NCI-H128 (cell line): ENCODE measurements around the gene BARX2.

Experiments
- DNase-seq: peaks from one replicate; lab custom pipeline; 2025; ENCODE audit not compliant: unreplicated experiment; lab: John Stamatoyannopoulos, UW

Gene BARX2

GRCh38 chr11:129435499-129436245 is 60.0 kb downstream of the BARX2 start:
- no peak for DNase-seq

- DNase-seq: no peak
Measured at GRCh38 chr11:129436573-129436972, 60.9 kb downstream of the BARX2 start.

GRCh38 chr11:129440028-129440713 is 64.5 kb downstream of the BARX2 start:
- DNase-seq: no peak

GRCh38 chr11:129442171-129442570 is 66.5 kb downstream of the BARX2 start:
- DNase-seq: no peak

- DNase-seq: no peak
Measured at GRCh38 chr11:129443276-129443675, 67.6 kb downstream of the BARX2 start.

GRCh38 chr11:129444274-129444673 is 68.6 kb downstream of the BARX2 start:
- no peak for DNase-seq

- DNase-seq: no peak
Measured at GRCh38 chr11:129445226-129445625, 69.6 kb downstream of the BARX2 start.

GRCh38 chr11:129446572-129446971 is 70.9 kb downstream of the BARX2 start:
- no peak for DNase-seq

GRCh38 chr11:129447654-129448239 is 72.1 kb downstream of the BARX2 start:
- no peak for DNase-seq

- DNase-seq: no peak
Measured at GRCh38 chr11:129451524-129451923, 75.9 kb downstream of the BARX2 start.

GRCh38 chr11:129453293-129453721 is 77.7 kb downstream of the BARX2 start:
- no peak for DNase-seq

- no peak for DNase-seq
Measured at GRCh38 chr11:129455101-129455500, 79.5 kb downstream of the BARX2 start.

GRCh38 chr11:129455756-129456655 is 80.4 kb downstream of the BARX2 start:
- no peak for DNase-seq

- DNase-seq: no peak
Measured at GRCh38 chr11:129457321-129457720, 81.7 kb downstream of the BARX2 start.

GRCh38 chr11:129458278-129458677 is 82.6 kb downstream of the BARX2 start:
- no peak for DNase-seq

- DNase-seq: no peak
Measured at GRCh38 chr11:129458756-129459535, 83.3 kb downstream of the BARX2 start.

GRCh38 chr11:129460714-129461113 is 85.1 kb downstream of the BARX2 start:
- DNase-seq: no peak

GRCh38 chr11:129484068-129484467 is 108.4 kb downstream of the BARX2 start:
- DNase-seq: no peak

- no peak for DNase-seq
Measured at GRCh38 chr11:129489249-129489648, 113.6 kb downstream of the BARX2 start.

- DNase-seq: no peak
Measured at GRCh38 chr11:129490004-129490403, 114.4 kb downstream of the BARX2 start.
